ENCODE measurements around the gene WDR5. TPM values are rescaled to one million over a fixed set of nuclear protein-coding genes. Genes with fewer than 3 reads are reported as not detected.

The WDR5 gene
- total RNA-seq, 4 donors from 2014 or later, result 24.1 to 40.1 (median 27.1) TPM

DNA sequence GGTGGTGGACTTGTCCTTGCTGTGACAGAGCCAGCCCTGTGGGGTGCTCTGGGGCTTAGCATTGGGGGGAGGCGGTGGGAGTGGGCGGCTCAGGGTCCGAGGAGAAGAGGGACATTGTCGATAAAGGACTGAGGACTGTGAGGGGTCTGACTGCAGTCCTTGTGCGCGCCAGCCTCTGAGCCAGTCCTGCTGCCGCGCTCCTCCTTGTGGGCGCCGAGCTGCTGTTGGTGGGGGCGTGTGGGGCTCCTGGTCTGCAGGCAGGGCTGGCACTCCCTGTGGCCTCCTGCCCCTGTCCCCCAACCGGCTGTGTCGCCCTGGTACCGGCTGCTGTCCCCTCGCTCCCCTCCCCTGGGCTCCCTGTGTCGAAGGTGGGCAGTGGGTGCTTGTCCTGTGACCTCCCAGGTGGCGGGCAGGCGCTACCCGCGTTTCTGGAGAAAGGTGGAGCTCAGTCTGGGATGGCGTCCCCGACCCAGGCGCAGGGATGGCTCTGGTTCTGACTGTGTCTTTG, 21.6 kb downstream of the WDR5 start:
- Histone ChIP-seq H3K36me3 (peaks cover 36 to 48% of the 10 kb centered on the region in 2 donors), H3K4me3 (replicated peaks in 1 of 3) (no peak overlapping the region), H3K27ac (no peak overlapping the region), H3K9me3 (no peaks in the 10 kb centered on the region), H3K27me3 (no peaks in the 10 kb centered on the region), H3K4me1 (no peaks in the 10 kb centered on the region)
- 93 to 94% methylated on average over 6 to 23 of the region's 23 CpGs for WGBS, 2 donors
- no peak for TF ChIP-seq POLR2A (IDR thresholded peaks at IDR 0.05)
- TF ChIP-seq, protein P1, sequence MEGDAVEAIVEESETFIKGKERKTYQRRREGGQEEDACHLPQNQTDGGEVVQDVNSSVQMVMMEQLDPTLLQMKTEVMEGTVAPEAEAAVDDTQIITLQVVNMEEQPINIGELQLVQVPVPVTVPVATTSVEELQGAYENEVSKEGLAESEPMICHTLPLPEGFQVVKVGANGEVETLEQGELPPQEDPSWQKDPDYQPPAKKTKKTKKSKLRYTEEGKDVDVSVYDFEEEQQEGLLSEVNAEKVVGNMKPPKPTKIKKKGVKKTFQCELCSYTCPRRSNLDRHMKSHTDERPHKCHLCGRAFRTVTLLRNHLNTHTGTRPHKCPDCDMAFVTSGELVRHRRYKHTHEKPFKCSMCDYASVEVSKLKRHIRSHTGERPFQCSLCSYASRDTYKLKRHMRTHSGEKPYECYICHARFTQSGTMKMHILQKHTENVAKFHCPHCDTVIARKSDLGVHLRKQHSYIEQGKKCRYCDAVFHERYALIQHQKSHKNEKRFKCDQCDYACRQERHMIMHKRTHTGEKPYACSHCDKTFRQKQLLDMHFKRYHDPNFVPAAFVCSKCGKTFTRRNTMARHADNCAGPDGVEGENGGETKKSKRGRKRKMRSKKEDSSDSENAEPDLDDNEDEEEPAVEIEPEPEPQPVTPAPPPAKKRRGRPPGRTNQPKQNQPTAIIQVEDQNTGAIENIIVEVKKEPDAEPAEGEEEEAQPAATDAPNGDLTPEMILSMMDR (IDR thresholded peaks at IDR 0.05), result no peak
- intact Hi-C loops (cut with DNase I), result no loop called here
- DNase-seq, result no peak

DNA sequence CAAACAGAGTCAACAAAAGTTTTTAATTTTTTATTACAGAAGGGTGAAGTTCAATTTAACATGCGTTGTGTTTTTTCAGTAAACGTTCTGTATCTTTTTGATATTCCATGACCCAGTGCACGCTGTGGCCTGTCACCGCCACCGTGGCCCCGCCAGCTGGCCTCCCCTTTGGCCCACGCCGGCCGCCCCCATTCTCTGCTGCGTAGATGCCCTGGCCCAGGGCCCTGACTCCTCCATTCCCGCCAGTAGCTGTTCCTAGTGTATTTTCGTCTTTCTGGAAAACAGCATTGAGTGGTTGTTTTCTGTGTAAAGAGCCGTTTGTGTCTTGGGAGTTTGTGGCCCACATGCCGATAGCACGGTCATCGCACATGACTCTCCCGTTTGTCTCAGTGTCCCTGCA, 22.4 kb downstream of the WDR5 start:
- peaks cover 4 to 7% of the 10 kb centered on the region in 2 donors for H3K4me1 ChIP-seq
- H3K36me3 ChIP-seq, result peaks cover 35 to 48% of the 10 kb centered on the region in 2 donors
- no peak for TF ChIP-seq POLR2A (IDR thresholded peaks at IDR 0.05)
- TF ChIP-seq, protein P1 (IDR thresholded peaks at IDR 0.05), result no peak
- H3K27me3 ChIP-seq, result no peaks in the 10 kb centered on the region
- no peak overlapping the region for H3K27ac ChIP-seq
- DNase-seq, result no peak
- H3K9me3 ChIP-seq, result no peaks in the 10 kb centered on the region
- intact Hi-C loops (cut with DNase I), result no loop called here
- WGBS, 2 donors, result 86 to 87% methylated on average over 17 of the region's 17 CpGs
- no peak overlapping the region for H3K4me3 ChIP-seq (replicated peaks in 1 of 3)

DNA sequence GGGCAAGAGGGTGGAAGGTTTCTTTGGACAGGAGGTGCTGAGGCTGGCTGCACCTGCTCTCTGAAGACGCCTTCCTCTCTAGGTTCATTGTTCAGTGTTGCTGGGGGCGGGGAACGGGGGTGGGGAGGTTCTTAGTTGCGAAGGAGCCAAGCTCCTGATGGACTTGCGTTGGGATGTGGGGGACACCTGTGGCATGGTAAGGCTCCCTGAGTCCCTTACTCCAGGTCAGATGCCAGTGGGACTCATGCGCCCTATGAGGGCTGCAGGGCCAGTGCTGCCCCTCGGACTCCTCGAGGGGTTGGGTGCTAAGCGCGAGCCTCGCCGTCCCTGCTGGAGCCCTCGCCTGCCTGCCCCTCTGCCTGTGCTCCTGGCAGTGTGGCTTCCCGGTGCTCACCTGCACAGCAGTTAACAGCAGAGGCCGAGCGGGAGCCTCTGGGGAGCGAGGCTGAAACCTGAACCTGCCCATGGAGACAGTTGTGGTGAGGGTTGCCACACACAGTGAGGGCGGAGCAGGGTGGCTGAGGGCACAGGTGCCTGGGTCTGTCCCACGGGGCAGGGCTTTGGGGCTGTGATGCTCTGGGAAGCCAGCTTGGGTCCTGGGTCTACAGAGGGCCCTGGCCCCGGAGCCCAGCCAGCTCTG, 23.0 kb downstream of the WDR5 start:
- no peak for DNase-seq
- intact Hi-C loops (cut with DNase I), result no loop called here
- Histone ChIP-seq H3K27ac (no peak overlapping the region), H3K4me3 (replicated peaks in 1 of 3) (no peak overlapping the region), H3K27me3 (no peaks in the 10 kb centered on the region), H3K9me3 (no peaks in the 10 kb centered on the region), H3K36me3 (peaks cover 31 to 48% of the 10 kb centered on the region in 2 donors), H3K4me1 (peaks cover 6 to 10% of the 10 kb centered on the region in 2 donors)
- WGBS, 2 donors, result 91 to 97% methylated on average over 6 to 8 of the region's 20 CpGs
- TF ChIP-seq, protein P1 (IDR thresholded peaks at IDR 0.05), result no peak
- TF ChIP-seq POLR2A (IDR thresholded peaks at IDR 0.05), result no peak

DNA sequence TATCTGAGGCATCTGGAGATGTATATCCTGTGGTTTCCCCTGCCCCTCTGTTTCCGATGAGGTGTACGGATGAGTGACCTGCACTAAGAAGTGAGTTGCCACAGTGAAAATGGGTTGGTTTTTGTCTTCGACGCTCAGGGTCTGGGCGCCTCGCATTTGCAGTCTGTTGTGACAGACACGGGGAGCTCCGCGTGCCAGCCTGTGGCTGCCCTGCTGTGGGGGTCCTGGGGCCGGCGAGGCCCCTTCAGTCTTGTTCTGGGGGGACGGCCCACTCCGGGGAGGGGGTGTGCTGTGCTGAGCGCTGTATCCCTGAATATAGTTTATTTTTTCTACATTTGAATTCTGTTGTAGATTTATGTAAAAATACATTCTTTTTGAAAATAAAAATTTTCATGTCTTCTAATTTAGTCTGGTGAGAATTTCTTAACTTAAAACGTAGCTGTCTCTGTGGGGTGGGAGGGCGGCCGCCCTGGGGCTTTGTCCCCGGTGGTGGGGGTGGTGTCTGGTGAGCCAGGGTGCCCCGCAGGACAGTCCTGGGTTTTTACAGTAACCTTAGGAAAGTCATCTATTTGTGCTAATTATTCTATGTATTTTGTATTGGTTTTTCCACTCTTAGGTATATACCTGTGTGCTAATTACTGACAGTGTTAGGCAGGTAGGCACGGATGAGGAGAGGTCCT, 23.8 kb downstream of the WDR5 start:
- WGBS, 2 donors, result 89 to 92% methylated on average over 19 to 20 of the region's 20 CpGs
- intact Hi-C loops (cut with DNase I), result no loop called here
- peaks cover 6 to 10% of the 10 kb centered on the region in 2 donors for H3K4me1 ChIP-seq
- no peak for TF ChIP-seq POLR2A (IDR thresholded peaks at IDR 0.05)
- TF ChIP-seq, protein P1 (IDR thresholded peaks at IDR 0.05), result no peak
- H3K9me3 ChIP-seq, result no peaks in the 10 kb centered on the region
- no peak for DNase-seq
- no peak overlapping the region for H3K27ac ChIP-seq
- H3K4me3 ChIP-seq (replicated peaks in 1 of 3), result no peak overlapping the region
- H3K27me3 ChIP-seq, result no peaks in the 10 kb centered on the region
- peaks cover 23 to 42% of the 10 kb centered on the region in 2 donors for H3K36me3 ChIP-seq

DNA sequence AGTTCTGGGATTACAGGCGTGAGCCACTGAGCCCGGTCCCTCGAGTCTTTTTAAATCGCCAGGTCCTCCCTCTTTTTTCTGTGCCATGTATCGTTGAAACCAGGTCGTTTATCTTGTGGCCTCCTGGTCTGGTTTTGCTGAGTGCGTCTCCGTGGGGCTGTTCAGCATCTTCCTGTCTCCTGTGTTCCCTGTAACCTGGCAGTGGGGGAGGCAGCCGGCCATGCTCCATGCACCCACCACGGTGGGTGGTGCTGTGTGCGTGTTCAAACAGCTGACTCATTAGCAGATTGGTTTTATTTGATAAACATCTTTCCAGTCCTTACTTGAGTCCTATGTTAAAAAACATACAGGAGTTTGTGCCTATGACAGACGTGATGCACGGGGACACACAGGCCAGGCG, 25.8 kb downstream of the WDR5 start:
- intact Hi-C loops (cut with DNase I), result no loop called here
- peaks cover 6 to 10% of the 10 kb centered on the region in 2 donors for H3K4me1 ChIP-seq

More for the DNA sequence above, 25.8 kb downstream of the WDR5 start:
- DNase-seq, result no peak
- 88 to 91% methylated on average over 14 of the region's 14 CpGs for WGBS, 2 donors
- peaks cover 7 to 22% of the 10 kb centered on the region in 2 donors for H3K36me3 ChIP-seq
- H3K27me3 ChIP-seq, result no peaks in the 10 kb centered on the region
- no peaks in the 10 kb centered on the region for H3K9me3 ChIP-seq
- no peak overlapping the region for H3K4me3 ChIP-seq (replicated peaks in 1 of 3)
- no peak overlapping the region for H3K27ac ChIP-seq
- TF ChIP-seq, protein P1 (IDR thresholded peaks at IDR 0.05), result no peak
- no peak for TF ChIP-seq POLR2A (IDR thresholded peaks at IDR 0.05)
